HepG2 (cell line): ENCODE data around the gene SYTL3. TPM values are rescaled to one million over a fixed set of nuclear protein-coding genes. Genes with fewer than 3 reads are reported as not detected.
A peak's percentile ranks its signal among the peaks of the same experiment; 100 is the strongest.

Experiments
- CCDC6 ChIP-seq: sonication (generic); formaldehyde crosslinking; IDR thresholded peaks from 2 replicates; pipeline ENCODE4 v1.8.1; 2022; ENCODE audit warnings: mild to moderate bottlenecking, missing genetic modification reagents, moderate library complexity
- DR1 ChIP-seq: sonication (generic); formaldehyde crosslinking; IDR thresholded peaks from 2 replicates; pipeline ENCODE4 v1.8.0; 2021; ENCODE audit warnings: mild to moderate bottlenecking, missing genetic modification reagents, inconsistent platforms
- KDM3A ChIP-seq: IDR thresholded peaks from 2 replicates; pipeline ENCODE4 v1.6.1; 2018; ENCODE audit warnings: low read depth, missing compliant biosample characterization
- NFE2 ChIP-seq: sonication (generic); formaldehyde crosslinking; IDR thresholded peaks from 2 replicates; pipeline ENCODE4 v1.4.0; 2020; ENCODE audit warnings: missing genetic modification reagents
- POGZ ChIP-seq: sonication (generic); formaldehyde crosslinking; IDR thresholded peaks from 2 replicates; pipeline ENCODE4 v1.4.0; 2020; ENCODE audit warnings: mild to moderate bottlenecking, missing genetic modification reagents
- RFX1 ChIP-seq: fragments of 450-650 bp; IDR thresholded peaks from 2 replicates; pipeline ENCODE4 v1.6.1; 2017
- TBX3 ChIP-seq: fragments of 450-650 bp; IDR thresholded peaks from 2 replicates; pipeline ENCODE4 v1.6.1; 2017; ENCODE audit warnings: antibody characterized with exemption, mild to moderate bottlenecking, inconsistent platforms, borderline replicate concordance
- TEAD3 ChIP-seq: optimal IDR thresholded peaks from 2 replicates; pipeline ENCODE3; 2016; ENCODE audit warnings: borderline replicate concordance
- ZNF160 ChIP-seq: sonication (generic); formaldehyde crosslinking; IDR thresholded peaks from 2 replicates; pipeline ENCODE4 v1.8.0; 2022; ENCODE audit warnings: mild to moderate bottlenecking, inconsistent platforms, missing genetic modification reagents
- ZNF446 ChIP-seq: sonication (generic); formaldehyde crosslinking; IDR thresholded peaks from 2 replicates; pipeline ENCODE4 v1.5.0; 2020; ENCODE audit warnings: mild to moderate bottlenecking, missing genetic modification reagents
- ZNF792 ChIP-seq: IDR thresholded peaks from 2 replicates; pipeline ENCODE4 v1.6.1; 2016
- polyA plus RNA-seq, 8 experiments: library from polyadenylated mRNA; depleted of rRNA in 3 of 8; stranded (reverse) in 7 of 8; unstranded in 1 of 8; fragments of >200 nt; fragmentation: Illumina TruSeq in 4 of 8; extraction: Trizol in 4 of 8; gene quantifications; 2 replicates each; pipeline versions ENCODE4 v1.2.1 to v1.2.3, GENCODE V29; 2011 to 2016; ENCODE audit warnings: low read depth in 4 of 8, missing spikeins in 1 of 8, mixed read lengths in 1 of 8; ENCODE audit not compliant: insufficient read depth in 1 of 8
- total RNA-seq, 5 experiments: library from RNA; depleted of rRNA; stranded (reverse); fragments of >200 nt; fragmentation: Illumina TruSeq; extraction: Trizol; gene quantifications; 2 replicates each; pipeline ENCODE4 v1.2.3, GENCODE V29; 2016; ENCODE audit warnings: low read depth in 1 of 5
- TF ChIP-seq, protein P1 (sequence below): sonication (generic); formaldehyde crosslinking; IDR thresholded peaks from 2 replicates; pipeline ENCODE4 v1.9.0; 2021; ENCODE audit warnings: missing genetic modification reagents, borderline replicate concordance
- TF ChIP-seq, protein P2 (sequence below): sonication (generic); formaldehyde crosslinking; IDR thresholded peaks from 2 replicates; pipeline ENCODE4 v1.5.1; 2020; ENCODE audit warnings: missing genetic modification reagents, mild to moderate bottlenecking, borderline replicate concordance
- TF ChIP-seq, protein P3 (sequence below): sonication (generic); formaldehyde crosslinking; IDR thresholded peaks from 2 replicates; pipeline ENCODE4 v1.4.0; 2020; ENCODE audit warnings: missing genetic modification reagents
- TF ChIP-seq, protein P4 (sequence below): sonication (generic); formaldehyde crosslinking; IDR thresholded peaks from 2 replicates; pipeline ENCODE4 v1.4.0; 2020; ENCODE audit warnings: missing genetic modification reagents, low read depth, mild to moderate bottlenecking, borderline replicate concordance
- TF ChIP-seq, protein P5 (sequence below): sonication (generic); formaldehyde crosslinking; IDR thresholded peaks from 2 replicates; pipeline ENCODE4 v1.5.0; 2020; ENCODE audit warnings: mild to moderate bottlenecking, missing genetic modification reagents

Gene SYTL3
- total and polyA plus RNA-seq, 2 of the 13 experiments (the other 11 are each of a cell fraction or from before 2014, with no cell fraction given), result 0.11 to 0.28 TPM

DNA sequence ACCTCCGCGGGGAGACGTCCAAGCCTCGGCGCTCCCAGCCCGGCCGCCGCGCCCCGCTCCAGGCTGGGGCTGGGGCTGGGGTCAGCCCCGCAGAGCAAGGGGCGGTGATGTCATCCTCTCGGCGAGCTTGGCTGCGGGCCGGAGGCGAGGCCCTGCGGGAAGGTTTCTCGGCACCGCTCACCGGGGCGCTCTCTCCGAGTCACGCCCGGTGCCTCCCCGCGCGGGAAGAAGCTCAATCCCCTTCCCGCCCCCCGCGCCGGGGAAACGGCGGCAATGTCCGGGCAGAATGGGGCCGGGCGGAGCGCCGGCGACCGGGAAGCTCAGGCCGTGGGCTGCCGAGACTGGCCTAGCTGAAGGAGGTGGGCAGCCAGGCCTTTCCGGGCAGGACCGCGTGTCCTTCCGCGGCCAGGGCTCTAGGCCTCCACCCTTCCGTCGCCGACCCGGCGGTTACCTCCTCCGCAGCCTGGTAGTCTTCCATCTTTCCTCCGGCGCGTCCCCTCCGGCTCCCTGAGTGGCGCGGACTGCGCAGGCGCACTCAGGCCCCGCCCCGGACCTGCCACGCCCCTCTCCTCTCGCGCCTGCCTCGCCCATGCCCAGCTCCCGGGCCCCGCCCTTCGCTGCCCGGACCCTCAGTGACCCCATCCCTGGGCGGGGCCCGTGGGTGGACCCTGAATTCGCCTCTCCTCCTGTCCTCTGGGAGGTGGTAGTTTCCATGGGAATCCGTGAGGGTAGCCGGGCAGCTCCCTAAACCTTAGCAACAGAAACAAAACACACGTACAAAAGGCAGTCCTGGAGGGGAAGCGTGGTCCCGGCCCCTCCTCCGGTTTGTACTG, 5.4 kb upstream of the SYTL3 start, which contains the start of gene DYNLT1 (continued):
- TF ChIP-seq ZNF446 (CRISPR knock-in tag), result peak; percentile 82; the same call in 1 of the 2 replicates
- TF ChIP-seq, protein P1, sequence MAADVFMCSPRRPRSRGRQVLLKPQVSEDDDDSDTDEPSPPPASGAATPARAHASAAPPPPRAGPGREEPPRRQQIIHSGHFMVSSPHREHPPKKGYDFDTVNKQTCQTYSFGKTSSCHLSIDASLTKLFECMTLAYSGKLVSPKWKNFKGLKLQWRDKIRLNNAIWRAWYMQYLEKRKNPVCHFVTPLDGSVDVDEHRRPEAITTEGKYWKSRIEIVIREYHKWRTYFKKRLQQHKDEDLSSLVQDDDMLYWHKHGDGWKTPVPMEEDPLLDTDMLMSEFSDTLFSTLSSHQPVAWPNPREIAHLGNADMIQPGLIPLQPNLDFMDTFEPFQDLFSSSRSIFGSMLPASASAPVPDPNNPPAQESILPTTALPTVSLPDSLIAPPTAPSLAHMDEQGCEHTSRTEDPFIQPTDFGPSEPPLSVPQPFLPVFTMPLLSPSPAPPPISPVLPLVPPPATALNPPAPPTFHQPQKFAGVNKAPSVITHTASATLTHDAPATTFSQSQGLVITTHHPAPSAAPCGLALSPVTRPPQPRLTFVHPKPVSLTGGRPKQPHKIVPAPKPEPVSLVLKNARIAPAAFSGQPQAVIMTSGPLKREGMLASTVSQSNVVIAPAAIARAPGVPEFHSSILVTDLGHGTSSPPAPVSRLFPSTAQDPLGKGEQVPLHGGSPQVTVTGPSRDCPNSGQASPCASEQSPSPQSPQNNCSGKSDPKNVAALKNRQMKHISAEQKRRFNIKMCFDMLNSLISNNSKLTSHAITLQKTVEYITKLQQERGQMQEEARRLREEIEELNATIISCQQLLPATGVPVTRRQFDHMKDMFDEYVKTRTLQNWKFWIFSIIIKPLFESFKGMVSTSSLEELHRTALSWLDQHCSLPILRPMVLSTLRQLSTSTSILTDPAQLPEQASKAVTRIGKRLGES (CRISPR knock-in tag), result no peak
- peak; percentile 49; the same call in 1 of the 2 replicates for TF ChIP-seq POGZ (CRISPR knock-in tag)
- TF ChIP-seq, protein P2, sequence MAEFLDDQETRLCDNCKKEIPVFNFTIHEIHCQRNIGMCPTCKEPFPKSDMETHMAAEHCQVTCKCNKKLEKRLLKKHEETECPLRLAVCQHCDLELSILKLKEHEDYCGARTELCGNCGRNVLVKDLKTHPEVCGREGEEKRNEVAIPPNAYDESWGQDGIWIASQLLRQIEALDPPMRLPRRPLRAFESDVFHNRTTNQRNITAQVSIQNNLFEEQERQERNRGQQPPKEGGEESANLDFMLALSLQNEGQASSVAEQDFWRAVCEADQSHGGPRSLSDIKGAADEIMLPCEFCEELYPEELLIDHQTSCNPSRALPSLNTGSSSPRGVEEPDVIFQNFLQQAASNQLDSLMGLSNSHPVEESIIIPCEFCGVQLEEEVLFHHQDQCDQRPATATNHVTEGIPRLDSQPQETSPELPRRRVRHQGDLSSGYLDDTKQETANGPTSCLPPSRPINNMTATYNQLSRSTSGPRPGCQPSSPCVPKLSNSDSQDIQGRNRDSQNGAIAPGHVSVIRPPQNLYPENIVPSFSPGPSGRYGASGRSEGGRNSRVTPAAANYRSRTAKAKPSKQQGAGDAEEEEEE (CRISPR knock-in tag), result no peak
- TF ChIP-seq, protein P3, sequence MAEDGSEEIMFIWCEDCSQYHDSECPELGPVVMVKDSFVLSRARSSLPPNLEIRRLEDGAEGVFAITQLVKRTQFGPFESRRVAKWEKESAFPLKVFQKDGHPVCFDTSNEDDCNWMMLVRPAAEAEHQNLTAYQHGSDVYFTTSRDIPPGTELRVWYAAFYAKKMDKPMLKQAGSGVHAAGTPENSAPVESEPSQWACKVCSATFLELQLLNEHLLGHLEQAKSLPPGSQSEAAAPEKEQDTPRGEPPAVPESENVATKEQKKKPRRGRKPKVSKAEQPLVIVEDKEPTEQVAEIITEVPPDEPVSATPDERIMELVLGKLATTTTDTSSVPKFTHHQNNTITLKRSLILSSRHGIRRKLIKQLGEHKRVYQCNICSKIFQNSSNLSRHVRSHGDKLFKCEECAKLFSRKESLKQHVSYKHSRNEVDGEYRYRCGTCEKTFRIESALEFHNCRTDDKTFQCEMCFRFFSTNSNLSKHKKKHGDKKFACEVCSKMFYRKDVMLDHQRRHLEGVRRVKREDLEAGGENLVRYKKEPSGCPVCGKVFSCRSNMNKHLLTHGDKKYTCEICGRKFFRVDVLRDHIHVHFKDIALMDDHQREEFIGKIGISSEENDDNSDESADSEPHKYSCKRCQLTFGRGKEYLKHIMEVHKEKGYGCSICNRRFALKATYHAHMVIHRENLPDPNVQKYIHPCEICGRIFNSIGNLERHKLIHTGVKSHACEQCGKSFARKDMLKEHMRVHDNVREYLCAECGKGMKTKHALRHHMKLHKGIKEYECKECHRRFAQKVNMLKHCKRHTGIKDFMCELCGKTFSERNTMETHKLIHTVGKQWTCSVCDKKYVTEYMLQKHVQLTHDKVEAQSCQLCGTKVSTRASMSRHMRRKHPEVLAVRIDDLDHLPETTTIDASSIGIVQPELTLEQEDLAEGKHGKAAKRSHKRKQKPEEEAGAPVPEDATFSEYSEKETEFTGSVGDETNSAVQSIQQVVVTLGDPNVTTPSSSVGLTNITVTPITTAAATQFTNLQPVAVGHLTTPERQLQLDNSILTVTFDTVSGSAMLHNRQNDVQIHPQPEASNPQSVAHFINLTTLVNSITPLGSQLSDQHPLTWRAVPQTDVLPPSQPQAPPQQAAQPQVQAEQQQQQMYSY (CRISPR knock-in tag), result no peak
- TF ChIP-seq, protein P4, sequence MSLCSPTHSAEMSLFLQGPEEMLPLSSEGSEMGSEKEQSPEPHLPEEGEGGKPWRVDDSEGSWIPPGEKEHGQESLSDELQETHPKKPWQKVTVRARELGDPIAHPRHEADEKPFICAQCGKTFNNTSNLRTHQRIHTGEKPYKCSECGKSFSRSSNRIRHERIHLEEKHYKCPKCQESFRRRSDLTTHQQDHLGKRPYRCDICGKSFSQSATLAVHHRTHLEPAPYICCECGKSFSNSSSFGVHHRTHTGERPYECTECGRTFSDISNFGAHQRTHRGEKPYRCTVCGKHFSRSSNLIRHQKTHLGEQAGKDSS (CRISPR knock-in tag), result peak; percentile 20
- peak; percentile 87 for TF ChIP-seq KDM3A (CRISPR knock-in tag)
- TF ChIP-seq TEAD3 (CRISPR knock-in tag), result no peak
- TF ChIP-seq TBX3, result 0 out of 2 replicates have a peak, but pooled peaks have one; percentile 48
- TF ChIP-seq ZNF160 (CRISPR knock-in tag), result peak; percentile 93; the same call in 1 of the 2 replicates
- peak; percentile 87; the same call in 1 of the 2 replicates for TF ChIP-seq CCDC6 (CRISPR knock-in tag)
- TF ChIP-seq RFX1, result peak; percentile 72; the same call in 1 of the 2 replicates
- peak; percentile 23; the same call in 1 of the 2 replicates for TF ChIP-seq ZNF792 (CRISPR knock-in tag)
- peak; percentile 81 for TF ChIP-seq DR1
- TF ChIP-seq, protein P5, sequence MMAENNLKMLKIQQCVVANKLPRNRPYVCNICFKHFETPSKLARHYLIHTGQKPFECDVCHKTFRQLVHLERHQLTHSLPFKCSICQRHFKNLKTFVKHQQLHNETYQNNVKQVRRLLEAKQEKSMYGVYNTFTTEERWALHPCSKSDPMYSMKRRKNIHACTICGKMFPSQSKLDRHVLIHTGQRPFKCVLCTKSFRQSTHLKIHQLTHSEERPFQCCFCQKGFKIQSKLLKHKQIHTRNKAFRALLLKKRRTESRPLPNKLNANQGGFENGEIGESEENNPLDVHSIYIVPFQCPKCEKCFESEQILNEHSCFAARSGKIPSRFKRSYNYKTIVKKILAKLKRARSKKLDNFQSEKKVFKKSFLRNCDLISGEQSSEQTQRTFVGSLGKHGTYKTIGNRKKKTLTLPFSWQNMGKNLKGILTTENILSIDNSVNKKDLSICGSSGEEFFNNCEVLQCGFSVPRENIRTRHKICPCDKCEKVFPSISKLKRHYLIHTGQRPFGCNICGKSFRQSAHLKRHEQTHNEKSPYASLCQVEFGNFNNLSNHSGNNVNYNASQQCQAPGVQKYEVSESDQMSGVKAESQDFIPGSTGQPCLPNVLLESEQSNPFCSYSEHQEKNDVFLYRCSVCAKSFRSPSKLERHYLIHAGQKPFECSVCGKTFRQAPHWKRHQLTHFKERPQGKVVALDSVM (CRISPR knock-in tag), result peak; percentile 49; the same call in 1 of the 2 replicates
- no peak for TF ChIP-seq NFE2 (CRISPR knock-in tag)
